Duodenal mucosa (tissue), 2 donors: ENCODE data around the gene UNC79.

ENCODE experiments used
- H3K27ac ChIP-seq: one replicate; pipeline ENCODE4 v1.7.0; 2013; ENCODE audit warnings: low read depth, low read length
- H3K27me3 ChIP-seq, 2 donors: one replicate each; pipeline ENCODE4 v1.7.0; 2013; ENCODE audit warnings: low read length in 2 of 2, control low read depth in 1 of 2; ENCODE audit not compliant: insufficient read depth in 2 of 2, control insufficient read depth in 1 of 2
- H3K36me3 ChIP-seq, 2 donors: one replicate each; pipeline ENCODE4 v1.7.0; 2013; ENCODE audit warnings: low read length in 2 of 2, control low read depth in 1 of 2; ENCODE audit not compliant: insufficient read depth in 2 of 2, control insufficient read depth in 1 of 2
- H3K4me1 ChIP-seq, 2 donors: one replicate each; pipeline ENCODE4 v1.7.0; 2013; ENCODE audit warnings: low read length in 2 of 2, control low read depth in 1 of 2; ENCODE audit not compliant: insufficient read depth in 2 of 2, control insufficient read depth in 1 of 2
- H3K4me3 ChIP-seq, 2 donors: one replicate each; pipeline ENCODE4 v1.7.0; 2013; ENCODE audit warnings: low read length in 2 of 2, low read depth in 1 of 2
- H3K9ac ChIP-seq, 2 donors: one replicate each; pipeline ENCODE4 v1.7.0; 2013; ENCODE audit warnings: low read length in 2 of 2, low read depth in 1 of 2
- H3K9me3 ChIP-seq, 2 donors: one replicate each; pipeline ENCODE4 v1.7.0; 2013; ENCODE audit warnings: low read length in 2 of 2, control low read depth in 1 of 2; ENCODE audit not compliant: control insufficient read depth in 1 of 2

UNC79 gene

GRCh38 chr14:93579178-93579577, 148.4 kb downstream of the UNC79 start:
- no peak overlapping the region for H3K4me3 ChIP-seq
- no peak overlapping the region for H3K27ac ChIP-seq
- no peaks in the 10 kb centered on the region for H3K9me3 ChIP-seq
- H3K4me1 ChIP-seq = no peaks in the 10 kb centered on the region
- H3K27me3 ChIP-seq = no peaks in the 10 kb centered on the region
- H3K9ac ChIP-seq = no peak overlapping the region
- H3K36me3 ChIP-seq = no peaks in the 10 kb centered on the region

GRCh38 chr14:93582516-93582915, 151.8 kb downstream of the UNC79 start:
- no peaks in the 10 kb centered on the region for H3K27me3 ChIP-seq
- H3K4me1 ChIP-seq = no peaks in the 10 kb centered on the region
- no peak overlapping the region for H3K27ac ChIP-seq
- H3K9me3 ChIP-seq = no peaks in the 10 kb centered on the region
- H3K9ac ChIP-seq = no peak overlapping the region
- no peaks in the 10 kb centered on the region for H3K36me3 ChIP-seq
- H3K4me3 ChIP-seq = no peak overlapping the region

DNA sequence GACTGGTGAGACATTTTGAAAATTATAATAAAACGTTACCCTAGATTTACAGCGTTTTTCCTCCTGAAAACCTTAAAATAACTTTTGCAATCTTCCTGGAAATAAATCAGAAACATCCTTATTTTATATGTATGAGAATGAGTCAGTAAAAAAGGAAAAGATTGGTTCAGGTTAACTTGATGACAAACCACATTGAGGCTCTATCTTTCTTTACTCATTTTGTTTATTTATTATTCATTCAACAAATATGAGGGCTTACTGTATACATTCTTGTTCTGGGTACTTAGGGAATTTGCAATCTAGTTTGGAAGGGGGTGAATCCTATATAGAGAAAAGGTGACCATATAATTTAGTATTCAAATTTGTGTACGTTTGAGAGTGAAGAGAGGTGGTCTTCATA, 156.6 kb downstream of the UNC79 start:
- H3K4me1 ChIP-seq = no peaks in the 10 kb centered on the region
- H3K27me3 ChIP-seq = no peaks in the 10 kb centered on the region
- no peak overlapping the region for H3K4me3 ChIP-seq
- H3K9me3 ChIP-seq = no peaks in the 10 kb centered on the region
- H3K27ac ChIP-seq = no peak overlapping the region
- no peak overlapping the region for H3K9ac ChIP-seq
- H3K36me3 ChIP-seq = no peaks in the 10 kb centered on the region

GRCh38 chr14:93591506-93591905, 160.8 kb downstream of the UNC79 start:
- Histone ChIP-seq H3K4me3 (no peak overlapping the region), H3K9me3 (no peaks in the 10 kb centered on the region)

GRCh38 chr14:93592786-93593185, 162.0 kb downstream of the UNC79 start:
- Histone ChIP-seq H3K27me3 (peaks cover 0 to 2% of the 10 kb centered on the region in 2 donors), H3K36me3 (no peaks in the 10 kb centered on the region), H3K9me3 (no peaks in the 10 kb centered on the region), H3K9ac (no peak overlapping the region), H3K4me1 (no peaks in the 10 kb centered on the region), H3K27ac (no peak overlapping the region), H3K4me3 (no peak overlapping the region)

More at GRCh38 chr14:93591506-93591905, 160.8 kb downstream of the UNC79 start:
- Histone ChIP-seq H3K27ac (no peak overlapping the region), H3K27me3 (peaks cover 0 to 2% of the 10 kb centered on the region in 2 donors), H3K4me1 (no peaks in the 10 kb centered on the region), H3K9ac (no peak overlapping the region), H3K36me3 (no peaks in the 10 kb centered on the region)

DNA sequence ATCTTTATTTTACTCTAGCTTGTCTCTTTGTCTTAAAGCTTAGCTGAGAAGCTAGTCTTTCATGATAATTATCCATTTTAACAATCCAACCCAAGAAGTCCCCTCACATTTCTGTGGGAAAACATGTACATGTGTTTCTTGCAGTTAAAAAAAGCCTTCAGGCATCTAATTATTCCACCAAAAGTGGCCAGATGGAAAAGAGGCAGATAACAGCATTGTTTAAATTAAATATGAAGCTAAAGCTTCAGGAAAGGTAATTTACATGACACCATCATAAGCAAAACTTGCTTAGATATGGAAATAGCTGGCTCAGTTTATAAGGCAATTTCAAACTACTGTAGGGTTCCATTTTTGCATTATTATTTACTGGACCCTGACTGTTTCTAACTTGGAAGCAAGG, 175.4 kb downstream of the UNC79 start:
- Histone ChIP-seq H3K4me3 (no peak overlapping the region), H3K27me3 (peaks cover 0 to 3% of the 10 kb centered on the region in 2 donors), H3K9me3 (no peaks in the 10 kb centered on the region), H3K9ac (no peak overlapping the region), H3K27ac (no peak overlapping the region), H3K4me1 (no peaks in the 10 kb centered on the region), H3K36me3 (no peaks in the 10 kb centered on the region)

GRCh38 chr14:93619176-93619793, 188.5 kb downstream of the UNC79 start:
- Histone ChIP-seq H3K27ac (no peak overlapping the region), H3K9ac (no peak overlapping the region), H3K9me3 (no peaks in the 10 kb centered on the region), H3K4me3 (no peak overlapping the region), H3K4me1 (no peaks in the 10 kb centered on the region), H3K36me3 (no peaks in the 10 kb centered on the region), H3K27me3 (peaks cover 0 to 3% of the 10 kb centered on the region in 2 donors)

GRCh38 chr14:93628048-93628447, 197.3 kb downstream of the UNC79 start:
- no peaks in the 10 kb centered on the region for H3K27me3 ChIP-seq
- H3K4me1 ChIP-seq = no peaks in the 10 kb centered on the region
- H3K9ac ChIP-seq = no peak overlapping the region
- no peak overlapping the region for H3K4me3 ChIP-seq
- no peak overlapping the region for H3K27ac ChIP-seq
- H3K9me3 ChIP-seq = no peaks in the 10 kb centered on the region
- H3K36me3 ChIP-seq = no peaks in the 10 kb centered on the region

DNA sequence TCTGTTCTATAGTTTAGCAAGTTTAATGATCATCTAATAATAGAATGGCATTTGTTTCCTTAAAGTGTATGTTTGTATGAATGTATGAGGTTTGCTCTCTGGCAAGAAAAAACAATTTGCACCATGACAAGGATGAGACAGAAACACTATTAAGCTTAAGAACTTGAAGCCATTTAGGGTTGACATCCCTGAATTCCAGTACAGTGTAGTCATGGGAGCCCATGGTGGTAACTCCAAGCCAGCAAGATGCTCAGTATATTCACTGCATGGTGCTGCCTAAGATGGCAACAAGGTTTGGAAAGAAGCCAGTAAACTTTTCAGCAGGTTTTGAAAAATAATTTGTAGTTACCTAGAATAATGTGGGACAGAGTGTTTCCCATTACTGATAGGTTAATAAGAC, 198.9 kb downstream of the UNC79 start:
- no peaks in the 10 kb centered on the region for H3K9me3 ChIP-seq
- no peak overlapping the region for H3K27ac ChIP-seq
- no peak overlapping the region for H3K4me3 ChIP-seq
- H3K36me3 ChIP-seq = no peaks in the 10 kb centered on the region
- H3K27me3 ChIP-seq = no peaks in the 10 kb centered on the region
- no peaks in the 10 kb centered on the region for H3K4me1 ChIP-seq
- H3K9ac ChIP-seq = no peak overlapping the region

GRCh38 chr14:93638790-93639189, 208.1 kb downstream of the UNC79 start:
- H3K9me3 ChIP-seq = no peaks in the 10 kb centered on the region
- no peak overlapping the region for H3K9ac ChIP-seq
- H3K27ac ChIP-seq = no peak overlapping the region

GRCh38 chr14:93643127-93643526, 212.4 kb downstream of the UNC79 start:
- no peak overlapping the region for H3K9ac ChIP-seq
- H3K27me3 ChIP-seq = no peaks in the 10 kb centered on the region
- H3K27ac ChIP-seq = no peak overlapping the region
- no peaks in the 10 kb centered on the region for H3K9me3 ChIP-seq
- no peak overlapping the region for H3K4me3 ChIP-seq
- H3K4me1 ChIP-seq = no peaks in the 10 kb centered on the region
- no peaks in the 10 kb centered on the region for H3K36me3 ChIP-seq

More at GRCh38 chr14:93638790-93639189, 208.1 kb downstream of the UNC79 start:
- Histone ChIP-seq H3K36me3 (no peaks in the 10 kb centered on the region), H3K4me1 (no peaks in the 10 kb centered on the region), H3K4me3 (no peak overlapping the region), H3K27me3 (peaks cover 0 to 7% of the 10 kb centered on the region in 2 donors)
